ENCODE measurements around the gene BIVM. TPM values are rescaled to one million over a fixed set of nuclear protein-coding genes. Genes with fewer than 3 reads are reported as not detected.
A peak's percentile ranks its signal among the peaks of the same experiment; 100 is the strongest.

BIVM gene
- total and polyA plus RNA-seq, 4 donors: 7.4 to 17.8 (median 11.3) TPM

- peak; percentile 54 for TF ChIP-seq REST (IDR thresholded peaks at IDR 0.05)
- peak; percentile 81 to 87 for TF ChIP-seq HNF4A (conservative IDR thresholded peaks at IDR 0.05)
- TF ChIP-seq FOXA1 (IDR thresholded peaks at IDR 0.05): peak; percentile 84
- TF ChIP-seq RXRA (IDR thresholded peaks at IDR 0.05): peak; percentile 60 to 80
- TF ChIP-seq ZBTB33 (IDR thresholded peaks at IDR 0.05): peak; percentile 13
Observed at GRCh38 chr13:102770435-102770834, 28.5 kb upstream of the BIVM start (continued).

- Histone ChIP-seq H3K9ac (ENCODE audit: low read depth in 1 of 2, low read length in 2 of 2) (no peak overlapping the region), H3K36me3 (ENCODE audit: control insufficient read depth in 4 of 4, insufficient read depth in 3 of 4, low read depth in 1 of 4, low read length in 3 of 4) (peaks cover 0 to 4% (median 0%) of the 10 kb centered on the region in 4 donors), H3K27ac (ENCODE audit: low read depth in 1 of 2, low read length in 2 of 2) (peak overlapping the region in 1 of 2 donors; percentile 67), H3K4me3 (ENCODE audit: low read depth in 1 of 3, low read length in 3 of 3) (peak overlapping the region in 1 of 3 donors; percentile 2), H3K9me3 (ENCODE audit: control insufficient read depth in 4 of 4, low read length in 3 of 4) (no peaks in the 10 kb centered on the region), H3K4me1 (ENCODE audit: control insufficient read depth in 4 of 4, insufficient read depth in 4 of 4, low read length in 3 of 4) (peaks cover 8 to 39% (median 24%) of the 10 kb centered on the region in 4 donors), H3K27me3 (ENCODE audit: control insufficient read depth in 4 of 4, insufficient read depth in 4 of 4, low read length in 3 of 4) (no peaks in the 10 kb centered on the region)
- WGBS: 78% methylated on average over 6 of the region's 6 CpGs
- DNase-seq (ENCODE audit: low spot score): no peak
- TF ChIP-seq FOXA2 (IDR thresholded peaks at IDR 0.05) (peak; percentile 7), NR2F2 (IDR thresholded peaks at IDR 0.05) (no peak), REST (IDR thresholded peaks at IDR 0.05) (peak; percentile 46)
Observed at GRCh38 chr13:102771298-102772041, 27.4 kb upstream of the BIVM start.

GRCh38 chr13:102772042-102772425 is 26.9 kb upstream of the BIVM start:
- no peak for DNase-seq (ENCODE audit: low spot score)
- Histone ChIP-seq H3K4me3 (ENCODE audit: low read depth in 1 of 3, low read length in 3 of 3) (peak overlapping the region in 2 of 3 donors; percentile 85 to 93), H3K27ac (ENCODE audit: low read depth in 1 of 2, low read length in 2 of 2) (no peak overlapping the region), H3K36me3 (ENCODE audit: control insufficient read depth in 4 of 4, insufficient read depth in 3 of 4, low read depth in 1 of 4, low read length in 3 of 4) (peaks cover 0 to 4% (median 0%) of the 10 kb centered on the region in 4 donors), H3K27me3 (ENCODE audit: control insufficient read depth in 4 of 4, insufficient read depth in 4 of 4, low read length in 3 of 4) (no peaks in the 10 kb centered on the region), H3K9ac (ENCODE audit: low read depth in 1 of 2, low read length in 2 of 2) (no peak overlapping the region), H3K9me3 (ENCODE audit: control insufficient read depth in 4 of 4, low read length in 3 of 4) (no peaks in the 10 kb centered on the region), H3K4me1 (ENCODE audit: control insufficient read depth in 4 of 4, insufficient read depth in 4 of 4, low read length in 3 of 4) (peaks cover 8 to 36% (median 23%) of the 10 kb centered on the region in 4 donors)
- WGBS: 91% methylated on average over 16 of the region's 16 CpGs
- TF ChIP-seq TAF1 (conservative IDR thresholded peaks at IDR 0.05) (no peak), MAX (IDR thresholded peaks at IDR 0.05) (no peak), JUND (IDR thresholded peaks at IDR 0.05) (no peak), ATF3 (IDR thresholded peaks at IDR 0.05) (no peak), CTCF (IDR thresholded peaks at IDR 0.05; ENCODE audit: low read depth, low read length, missing input control) (no peak), ZBTB33 (IDR thresholded peaks at IDR 0.05) (no peak), FOXA2 (IDR thresholded peaks at IDR 0.05) (no peak), YY1 (IDR thresholded peaks at IDR 0.05) (no peak), RAD21 (IDR thresholded peaks at IDR 0.05) (no peak), HNF4A (conservative IDR thresholded peaks at IDR 0.05) (no peak), SP1 (IDR thresholded peaks at IDR 0.05) (no peak), FOXA1 (IDR thresholded peaks at IDR 0.05) (no peak)
